Left renal cortex interstitium (tissue), 4 donors: ENCODE results near the gene TK1. TPM values are rescaled to one million over a fixed set of nuclear protein-coding genes. Genes with fewer than 3 reads are reported as not detected.

Experiments
- DNase-seq, 4 donors: peaks; one replicate each; pipeline ENCODE4 v3.0.0-alpha.2; 2013; ENCODE audit warnings: low read depth in 4 of 4, low spot score in 2 of 4, missing footprints in 1 of 4
- polyA plus RNA-seq, 4 donors: library from polyadenylated mRNA; unstranded; fragments of 120-200 nt; gene quantifications; one replicate each; pipeline ENCODE4 v1.2.1, GENCODE V29; 2013; ENCODE audit not compliant: insufficient read length in 4 of 4

TK1 gene
- polyA plus RNA-seq, 4 donors: 22.6 to 40.6 (median 32.4) TPM

DNA sequence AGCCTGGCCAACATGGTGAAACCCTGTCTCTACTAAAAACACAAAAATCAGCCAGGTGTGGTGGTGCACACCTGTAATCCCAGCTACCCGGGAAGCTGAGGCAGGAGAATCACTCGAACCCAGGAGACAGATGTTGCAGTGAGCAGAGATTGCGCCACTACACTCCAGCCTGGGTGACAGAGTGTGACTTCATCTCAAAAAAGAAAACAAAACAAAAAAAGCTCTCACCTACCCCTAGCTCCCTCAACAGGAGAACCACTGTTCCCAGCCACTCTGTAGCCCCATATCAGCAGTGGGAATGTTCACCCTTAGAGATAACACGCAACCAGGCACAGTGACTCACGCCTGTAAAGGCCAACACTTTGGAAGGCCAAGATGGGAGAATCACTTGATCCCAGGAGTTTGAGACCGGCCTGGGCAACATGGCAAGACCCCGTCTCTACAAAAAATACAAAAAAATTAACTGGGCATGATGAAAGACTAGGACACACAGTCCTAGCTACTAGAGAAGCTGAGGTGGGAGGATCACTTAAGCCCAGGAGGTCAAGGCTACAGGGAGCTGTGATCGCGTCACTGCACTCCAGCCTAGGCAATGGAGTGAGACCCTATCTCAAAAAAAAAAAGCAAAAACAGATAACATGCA, 50.9 kb downstream of the TK1 start:
- no peak for DNase-seq

- DNase-seq: no peak
These were observed 51.9 kb downstream of the TK1 start for GRCh38 chr17:78134899-78135385.

GRCh38 chr17:78133971-78134898, 52.6 kb downstream of the TK1 start:
- DNase-seq: no peak

DNA sequence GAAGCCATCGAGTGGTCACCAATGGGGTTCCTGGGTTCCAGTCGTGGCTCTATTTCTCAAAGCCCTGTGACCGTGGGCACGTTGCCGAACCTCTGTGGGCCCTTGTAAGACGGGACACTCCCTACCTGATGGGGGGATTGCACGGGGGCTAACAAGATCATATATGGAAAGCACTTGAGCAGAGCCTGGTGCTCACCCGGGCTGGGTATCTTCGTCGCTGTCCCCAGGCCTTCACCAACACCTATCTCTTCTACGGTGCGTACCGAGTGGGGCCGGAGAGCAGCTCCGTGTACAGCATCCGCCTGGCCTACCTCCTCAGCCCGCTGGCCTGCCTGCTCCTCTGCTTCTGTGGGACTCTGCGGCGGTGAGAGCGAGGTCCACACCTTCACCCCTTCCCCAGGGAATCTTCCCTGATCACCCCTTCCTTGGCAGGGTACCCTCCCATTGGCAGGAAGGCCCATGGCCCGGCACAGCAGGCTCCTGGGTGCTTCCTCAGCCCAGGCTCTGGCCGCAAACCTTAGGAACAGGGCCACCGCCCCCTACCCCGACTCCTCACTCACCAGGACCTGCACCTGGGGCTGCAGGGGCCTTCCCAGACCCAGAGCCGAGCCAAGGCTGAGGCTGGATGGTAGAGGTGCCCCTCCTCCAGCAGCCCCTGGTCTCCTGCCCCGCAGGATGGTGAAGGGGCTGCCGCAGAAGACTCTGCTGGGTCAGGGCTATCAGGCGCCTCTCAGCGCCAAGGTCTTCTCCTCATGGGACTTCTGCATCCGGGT, 53.5 kb downstream of the TK1 start:
- DNase-seq: no peak

- DNase-seq: no peak
These were observed 54.1 kb downstream of the TK1 start for GRCh38 chr17:78132767-78133178.

DNA sequence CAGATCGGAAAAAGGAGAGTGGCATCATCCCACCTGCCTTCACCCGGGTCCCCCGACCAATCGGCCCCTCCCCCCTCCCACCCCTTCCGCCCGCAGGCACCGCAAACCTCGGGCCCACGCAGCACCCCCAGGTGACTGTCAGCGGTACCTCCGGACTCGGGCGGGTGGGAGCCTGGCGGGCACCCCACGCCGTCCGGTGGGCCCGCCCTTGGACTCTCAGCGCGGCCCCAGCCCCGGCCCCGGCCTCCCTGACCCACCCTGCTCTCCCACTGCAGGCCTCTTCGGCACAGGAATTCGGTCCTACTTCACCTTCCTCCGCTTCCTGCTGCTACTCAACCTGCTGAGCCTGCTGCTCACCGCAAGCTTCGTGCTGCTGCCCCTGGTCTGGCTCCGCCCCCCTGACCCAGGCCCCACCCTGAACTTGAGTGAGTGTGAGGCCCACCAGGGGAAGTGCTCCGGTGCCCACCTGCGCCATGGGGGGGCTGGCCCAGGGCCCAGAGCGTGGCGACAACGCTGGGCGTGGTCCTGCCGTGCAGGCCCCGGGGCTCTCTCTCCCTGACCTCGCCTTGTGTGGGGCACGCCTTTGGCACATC, 54.7 kb downstream of the TK1 start:
- DNase-seq: no peak

DNA sequence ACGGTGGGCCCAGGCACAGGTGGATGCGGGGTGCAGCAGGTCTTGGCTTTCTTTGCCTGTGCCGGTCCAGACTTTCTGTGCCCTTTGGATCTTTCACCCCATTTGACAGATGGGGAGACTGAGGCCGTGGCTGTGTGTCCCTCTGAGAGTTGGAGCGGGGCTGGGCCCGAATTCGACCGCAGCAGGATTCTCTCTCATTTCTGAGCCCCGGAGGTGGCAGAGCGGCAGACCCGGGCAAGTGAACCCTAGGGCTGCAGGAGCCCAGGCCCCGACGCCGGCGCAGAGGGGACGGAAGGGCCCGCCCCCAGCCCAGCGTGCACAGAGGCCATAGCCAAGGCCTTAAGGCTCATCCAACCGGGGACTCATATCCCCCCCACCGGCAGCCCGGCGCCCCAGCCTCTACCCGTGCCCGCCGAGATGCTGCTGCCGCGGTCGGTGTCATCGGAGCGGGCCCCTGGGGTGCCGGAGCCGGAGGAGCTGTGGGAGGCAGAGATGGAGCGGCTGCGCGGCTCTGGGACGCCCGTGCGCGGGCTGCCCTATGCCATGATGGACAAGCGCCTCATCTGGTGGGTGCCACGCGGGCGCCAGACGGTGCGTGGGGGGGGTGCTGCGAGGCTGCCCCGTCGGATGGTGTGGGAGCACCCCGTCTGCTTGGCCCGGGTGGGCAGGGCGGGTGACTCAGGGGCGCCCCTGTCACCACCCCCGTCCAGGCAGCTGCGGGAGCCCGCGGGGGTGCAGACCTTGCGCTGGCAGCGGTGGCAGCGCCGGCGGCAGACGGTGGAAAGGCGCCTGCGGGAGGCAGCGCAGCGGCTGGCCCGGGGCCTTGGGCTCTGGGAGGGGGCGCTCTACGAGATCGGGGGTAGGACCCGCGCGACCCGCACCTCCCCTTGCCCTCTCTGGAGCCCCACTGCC, 55.4 kb downstream of the TK1 start:
- no peak for DNase-seq

DNA sequence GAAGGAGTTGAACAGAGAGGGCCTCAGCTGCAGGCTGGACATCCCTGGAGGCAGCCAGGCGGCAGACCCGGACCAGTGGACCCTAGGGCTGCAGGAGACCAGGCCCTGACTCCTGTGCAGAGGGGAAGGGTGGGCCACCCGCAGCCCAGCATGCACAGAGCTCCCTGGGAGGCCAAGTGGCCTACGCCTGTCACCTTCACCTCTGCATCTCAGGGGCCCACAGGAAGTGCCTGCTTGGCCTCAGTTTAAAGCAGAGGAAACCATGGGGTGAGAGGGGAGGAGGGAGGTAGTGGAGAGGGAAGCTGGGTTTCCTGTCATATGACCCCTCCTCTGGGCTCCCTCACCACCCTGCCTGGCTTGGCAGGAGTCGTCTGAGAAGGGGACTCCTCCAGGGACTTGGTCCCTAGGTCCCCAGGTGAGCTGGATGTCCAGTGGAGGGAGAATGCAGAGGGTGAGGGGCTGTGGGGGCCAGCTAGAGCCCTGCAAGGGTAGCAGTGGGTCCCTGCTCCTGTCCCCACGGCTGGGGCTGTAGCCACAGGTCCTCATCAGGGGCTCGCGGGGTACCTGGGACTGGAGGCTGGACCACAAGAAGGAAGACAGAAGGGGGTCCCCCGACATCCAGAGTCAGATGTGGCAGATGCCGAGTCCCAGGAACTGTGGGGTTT, 56.3 kb downstream of the TK1 start, which contains the start of gene TMC8:
Gene TMC8, plus strand, starts transcription at position 335 of the 665 bp plus-strand sequence. CDS start 818 bp downstream, outside the sequence.
- DNase-seq: no peak

- DNase-seq: no peak
These were observed 56.8 kb downstream of the TK1 start for GRCh38 chr17:78130090-78130436.

DNA sequence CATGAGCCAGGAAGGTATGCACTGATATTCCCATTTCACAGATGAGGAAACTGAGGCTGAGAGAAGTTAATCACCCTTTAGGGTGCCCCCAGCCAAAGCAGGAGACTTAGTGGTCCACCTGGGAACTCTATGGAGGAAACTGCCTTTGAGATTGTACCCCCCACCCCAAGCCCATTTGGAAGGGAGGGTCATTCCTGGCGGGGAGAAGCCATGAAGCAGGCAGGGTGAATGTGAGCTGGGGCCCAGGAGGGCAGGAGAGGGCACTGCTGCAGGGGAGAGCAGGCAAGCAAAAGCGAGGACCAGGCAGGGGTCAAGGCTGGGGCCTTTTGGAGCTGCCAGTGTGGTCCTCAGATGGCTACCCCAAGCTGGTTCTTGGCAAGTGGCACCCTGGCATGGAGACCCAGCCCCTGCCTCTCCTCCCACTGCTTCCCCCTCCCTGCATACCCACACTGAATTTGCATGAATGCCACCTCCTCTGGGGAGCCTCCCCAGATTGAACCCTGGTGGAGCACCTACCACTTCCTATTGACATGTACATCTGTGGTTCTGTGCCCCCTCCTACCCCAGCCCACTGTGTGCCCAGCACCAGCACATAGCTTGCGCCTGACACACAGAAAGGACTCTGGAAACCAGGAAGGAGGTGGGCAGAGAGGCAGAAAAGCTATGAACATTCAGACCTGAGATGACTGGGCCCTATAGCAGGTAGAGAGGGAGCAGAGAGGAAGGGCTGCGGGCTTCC, 57.3 kb downstream of the TK1 start:
- DNase-seq: no peak

GRCh38 chr17:78128551-78129350, 58.1 kb downstream of the TK1 start, which contains the start of gene TMC6:
Gene TMC6 (minus strand): TSS chr17:78128755. CDS start chr17:78126832, 1,923 bp downstream.
- DNase-seq: no peak

DNA sequence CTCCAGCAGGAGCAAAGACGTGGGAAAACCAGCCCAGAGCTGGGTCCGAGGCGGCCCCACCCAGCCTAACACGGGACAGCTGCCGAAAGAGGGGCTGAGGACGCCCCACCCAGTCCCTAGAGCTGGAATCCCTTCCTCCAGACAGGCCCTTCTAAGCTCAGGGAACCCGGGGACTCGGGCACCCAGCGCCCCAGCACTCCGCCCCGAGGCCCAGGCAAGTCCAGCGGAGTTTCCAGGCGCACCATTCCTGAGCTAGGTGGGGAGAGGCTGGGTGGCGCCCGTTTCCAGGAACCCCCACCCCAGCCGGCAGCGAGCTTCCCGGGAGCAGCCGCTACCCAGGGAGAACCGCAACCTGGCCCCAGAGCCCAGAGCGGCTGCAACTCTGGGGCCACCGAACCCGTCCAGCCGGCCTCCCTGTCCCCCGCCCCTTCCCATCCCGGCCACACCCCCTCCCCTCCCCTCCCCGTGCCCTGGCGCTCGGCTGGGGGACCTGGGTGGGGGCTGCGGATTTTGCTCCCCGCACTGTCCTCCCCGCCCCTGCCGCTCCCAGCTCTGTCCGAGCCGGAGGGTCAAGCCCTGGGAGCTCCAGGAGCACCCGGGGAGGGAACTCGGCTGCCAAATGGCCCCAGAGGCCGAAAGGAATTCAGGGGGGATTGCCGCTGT, 58.8 kb downstream of the TK1 start:
- DNase-seq: no peak

DNA sequence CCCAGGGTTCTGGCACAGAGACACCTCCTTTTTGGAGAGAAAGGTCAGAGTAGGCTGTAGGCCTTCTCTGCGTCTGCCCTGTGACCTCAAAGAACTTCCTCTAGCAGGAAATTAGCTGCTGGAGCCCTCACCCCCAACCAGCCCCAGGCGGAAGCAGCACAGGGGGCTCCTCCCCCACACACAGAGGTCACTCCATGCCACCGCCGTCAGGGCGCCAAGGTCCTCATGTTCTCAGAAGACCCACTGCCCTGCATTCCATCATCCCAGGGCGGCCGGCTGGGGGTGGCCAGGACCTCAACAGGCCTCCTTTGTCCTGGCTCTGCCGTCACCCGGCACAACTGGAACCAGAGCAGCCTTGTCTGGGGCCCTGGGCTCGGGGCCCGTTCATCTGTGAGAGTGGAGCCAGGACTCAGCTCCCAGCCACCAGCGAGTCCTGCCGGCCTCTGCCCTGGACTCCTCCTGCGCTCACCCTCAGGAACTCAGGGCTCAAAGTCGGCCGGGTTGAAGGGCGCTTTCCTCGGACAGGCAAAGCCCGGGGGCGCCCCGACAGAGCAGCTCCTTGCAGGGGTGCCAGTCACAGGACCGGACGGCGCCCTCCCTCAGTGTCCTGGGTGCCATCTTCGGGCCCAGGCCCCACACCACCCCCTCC, 59.5 kb downstream of the TK1 start:
- DNase-seq: no peak

DNA sequence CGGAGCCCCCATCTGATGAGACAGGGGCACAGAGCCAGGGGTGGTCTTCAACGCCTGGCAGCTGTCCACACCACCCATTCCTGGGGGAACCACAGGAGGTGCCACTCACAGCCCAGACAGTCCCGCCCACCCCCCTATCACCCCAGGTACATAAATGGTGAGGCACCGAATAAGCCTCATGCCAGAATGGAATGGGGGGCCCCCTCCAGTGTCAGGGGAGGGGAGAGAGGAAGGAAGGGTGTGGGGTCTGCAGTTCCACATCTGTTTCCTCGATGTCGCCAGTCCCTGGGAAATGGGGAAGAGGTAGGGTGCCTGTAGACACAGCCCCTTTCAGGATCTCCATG, 60.0 kb downstream of the TK1 start:
- DNase-seq: no peak

GRCh38 chr17:78125976-78126894, 60.6 kb downstream of the TK1 start:
- DNase-seq: no peak
